ENCODE measurements around the gene TLL2. TPM values are rescaled to one million over a fixed set of nuclear protein-coding genes. Genes with fewer than 3 reads are reported as not detected.

The TLL2 gene
- polyA plus RNA-seq, 2 of the 4 experiments (the other 2 are of a cell fraction): 0.08 to 0.13 TPM

- no peak for DNase-seq (ENCODE audit: low read depth in 1 of 2, low spot score in 1 of 2)
- TF ChIP-seq EHMT2 (IDR thresholded peaks at IDR 0.05; ENCODE audit: low read depth) (no peak), HEYL (CRISPR knock-in tag; IDR thresholded peaks at IDR 0.05) (no peak), TP53 (CRISPR knock-in tag; IDR thresholded peaks at IDR 0.05) (no peak), FOSL2 (IDR thresholded peaks at IDR 0.05) (no peak), FOSL2 (CRISPR knock-in tag; IDR thresholded peaks at IDR 0.05) (no peak), NFE2L2 (conservative IDR thresholded peaks at IDR 0.05; ENCODE audit: low read length) (no peak), SMC3 (IDR thresholded peaks at IDR 0.05) (no peak), EP300 (IDR thresholded peaks at IDR 0.05) (no peak), RFX5 (IDR thresholded peaks at IDR 0.05) (no peak), PHF8 (IDR thresholded peaks at IDR 0.05; ENCODE audit: borderline replicate concordance, low read depth) (no peak), E2F6 (IDR thresholded peaks at IDR 0.05; ENCODE audit: borderline replicate concordance, low read depth) (no peak), EHF (CRISPR knock-in tag; IDR thresholded peaks at IDR 0.05) (no peak), CBX2 (IDR thresholded peaks at IDR 0.05; ENCODE audit: borderline replicate concordance, low read depth) (no peak)
- TF ChIP-seq, protein P1, sequence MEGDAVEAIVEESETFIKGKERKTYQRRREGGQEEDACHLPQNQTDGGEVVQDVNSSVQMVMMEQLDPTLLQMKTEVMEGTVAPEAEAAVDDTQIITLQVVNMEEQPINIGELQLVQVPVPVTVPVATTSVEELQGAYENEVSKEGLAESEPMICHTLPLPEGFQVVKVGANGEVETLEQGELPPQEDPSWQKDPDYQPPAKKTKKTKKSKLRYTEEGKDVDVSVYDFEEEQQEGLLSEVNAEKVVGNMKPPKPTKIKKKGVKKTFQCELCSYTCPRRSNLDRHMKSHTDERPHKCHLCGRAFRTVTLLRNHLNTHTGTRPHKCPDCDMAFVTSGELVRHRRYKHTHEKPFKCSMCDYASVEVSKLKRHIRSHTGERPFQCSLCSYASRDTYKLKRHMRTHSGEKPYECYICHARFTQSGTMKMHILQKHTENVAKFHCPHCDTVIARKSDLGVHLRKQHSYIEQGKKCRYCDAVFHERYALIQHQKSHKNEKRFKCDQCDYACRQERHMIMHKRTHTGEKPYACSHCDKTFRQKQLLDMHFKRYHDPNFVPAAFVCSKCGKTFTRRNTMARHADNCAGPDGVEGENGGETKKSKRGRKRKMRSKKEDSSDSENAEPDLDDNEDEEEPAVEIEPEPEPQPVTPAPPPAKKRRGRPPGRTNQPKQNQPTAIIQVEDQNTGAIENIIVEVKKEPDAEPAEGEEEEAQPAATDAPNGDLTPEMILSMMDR (IDR thresholded peaks at IDR 0.05): no peak
- FAIRE-seq: no peak
- POLR2A ChIA-PET: no interaction called here
- Histone ChIP-seq H3K9me3 (no peaks in the 10 kb centered on the region), H3K4me3 (no peak overlapping the region), H3K4me1 (no peaks in the 10 kb centered on the region), H3K27ac (no peak overlapping the region), H3K4me2 (no peak overlapping the region)
- 86% methylated on average over 1 of the region's 1 CpG for WGBS (ENCODE audit: missing lambda C conversion rate)
- ATAC-seq: no peak
- CTCF ChIA-PET: interaction anchor here (1.2 kb wide), 1 partner anchor 163 kb away, joined by 4 read pairs; no protein-coding TSS in a partner anchor
Observed at GRCh38 chr10:96538683-96539082, 25.0 kb upstream of the TLL2 start.

DNA sequence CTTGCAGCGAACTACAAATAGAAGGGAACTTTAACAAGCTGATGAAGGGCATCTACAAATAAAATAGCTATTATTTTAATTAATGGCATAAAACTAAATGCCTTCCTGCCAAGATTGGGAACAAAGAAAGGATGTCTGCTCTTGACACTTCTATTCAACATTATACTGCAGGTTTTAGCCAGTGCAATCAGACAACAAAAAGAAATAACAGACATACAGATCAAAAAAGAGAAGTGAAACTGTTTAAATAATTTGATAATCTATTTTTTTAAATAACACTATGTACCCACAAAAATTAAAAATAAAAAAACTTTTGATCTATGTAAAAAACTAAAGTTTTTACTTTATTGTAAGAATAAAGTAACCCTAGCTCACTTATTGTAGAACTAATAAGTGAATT is 22.4 kb upstream of the TLL2 start:
- peaks cover 6% of the 10 kb centered on the region; the same call in 2 of the 3 replicates for H3K4me1 ChIP-seq
- no peak overlapping the region for H3K27ac ChIP-seq
- ATAC-seq (no peak), FAIRE-seq (no peak), DNase-seq (ENCODE audit: low read depth in 1 of 2, low spot score in 1 of 2) (no peak)
- TF ChIP-seq KDM5A (IDR thresholded peaks at IDR 0.05) (no peak), RNF2 (IDR thresholded peaks at IDR 0.05; ENCODE audit: borderline replicate concordance, low read depth) (no peak), FOXS1 (CRISPR knock-in tag; IDR thresholded peaks at IDR 0.05) (no peak), TFCP2L1 (CRISPR knock-in tag; IDR thresholded peaks at IDR 0.05) (no peak), JUNB (IDR thresholded peaks at IDR 0.05) (no peak), ZFP36 (IDR thresholded peaks at IDR 0.05; ENCODE audit: borderline replicate concordance, partially characterized antibody) (no peak), MAFK (IDR thresholded peaks at IDR 0.05; ENCODE audit: partially characterized antibody) (no peak), CBX2 (IDR thresholded peaks at IDR 0.05; ENCODE audit: borderline replicate concordance, low read depth) (no peak), FOSB (CRISPR knock-in tag; IDR thresholded peaks at IDR 0.05) (no peak)
- H3K9me3 ChIP-seq: no peaks in the 10 kb centered on the region
- CTCF ChIA-PET: no interaction called here
- H3K4me3 ChIP-seq: no peak overlapping the region
- POLR2A ChIA-PET: no interaction called here
- WGBS (ENCODE audit: missing lambda C conversion rate): 97% methylated on average over 1 of the region's 1 CpG
- no peak overlapping the region for H3K4me2 ChIP-seq

- DNase-seq (ENCODE audit: low read depth in 1 of 2, low spot score in 1 of 2) (no peak), FAIRE-seq (no peak)
- POLR2A ChIA-PET: interaction anchor here (1.4 kb wide), 1 partner anchor 13 kb away, joined by 3 read pairs; no protein-coding TSS in a partner anchor
Observed at GRCh38 chr10:96532523-96532922, 18.8 kb upstream of the TLL2 start.

More at GRCh38 chr10:96532523-96532922, 18.8 kb upstream of the TLL2 start:
- Histone ChIP-seq H3K4me2 (no peak overlapping the region), H3K9me3 (no peaks in the 10 kb centered on the region), H3K27ac (no peak overlapping the region), H3K4me1 (peaks cover 6% of the 10 kb centered on the region; the same call in 2 of the 3 replicates), H3K4me3 (no peak overlapping the region)
- WGBS (ENCODE audit: missing lambda C conversion rate): 90% methylated on average over 1 of the region's 1 CpG
- CTCF ChIA-PET: interaction anchor here (0.9 to 4.4 kb wide), 3 partner anchors 19 to 136 kb away, joined by 3 to 16 read pairs (median 5); partner anchors contain the start of gene TLL2
- no peak for ATAC-seq
- TF ChIP-seq ZFP36 (IDR thresholded peaks at IDR 0.05; ENCODE audit: borderline replicate concordance, partially characterized antibody): no peak
- TF ChIP-seq HEYL (CRISPR knock-in tag; IDR thresholded peaks at IDR 0.05): no peak
- no peak for TF ChIP-seq HDAC2 (IDR thresholded peaks at IDR 0.05)
- TF ChIP-seq GATA3 (IDR thresholded peaks at IDR 0.05; ENCODE audit: borderline replicate concordance): no peak
- TF ChIP-seq ZSCAN20 (CRISPR knock-in tag; IDR thresholded peaks at IDR 0.05): no peak
- no peak for TF ChIP-seq FOXS1 (CRISPR knock-in tag; IDR thresholded peaks at IDR 0.05)
